Raji (cell line): ENCODE measurements around the gene FAIM2.

Experiments
- POLR2A ChIP-seq: IDR thresholded peaks from 2 replicates; pipeline ENCODE4 v1.6.1; 2011; ENCODE audit warnings: low read depth, low read length, control low read depth; ENCODE audit not compliant: insufficient read depth

The FAIM2 gene

GRCh38 chr12:49942921-49943624 is 39.4 kb upstream of the FAIM2 start:
- no peak for TF ChIP-seq POLR2A

- TF ChIP-seq POLR2A, result no peak
Measured at GRCh38 chr12:49942512-49942893, 38.8 kb upstream of the FAIM2 start.

- TF ChIP-seq POLR2A, result no peak
Measured at GRCh38 chr12:49941556-49942511, 38.1 kb upstream of the FAIM2 start.

GRCh38 chr12:49939707-49940106 is 36.0 kb upstream of the FAIM2 start:
- TF ChIP-seq POLR2A, result no peak

- TF ChIP-seq POLR2A, result no peak
Measured at GRCh38 chr12:49939307-49939706, 35.6 kb upstream of the FAIM2 start.

GRCh38 chr12:49937639-49938300 is 34.1 kb upstream of the FAIM2 start:
- no peak for TF ChIP-seq POLR2A

GRCh38 chr12:49936925-49937324 is 33.2 kb upstream of the FAIM2 start:
- no peak for TF ChIP-seq POLR2A

- TF ChIP-seq POLR2A, result no peak
Measured at GRCh38 chr12:49934505-49934904, 30.8 kb upstream of the FAIM2 start.

GRCh38 chr12:49933796-49934195 is 30.1 kb upstream of the FAIM2 start:
- TF ChIP-seq POLR2A, result no peak

- TF ChIP-seq POLR2A, result no peak
Measured at GRCh38 chr12:49932533-49933130, 28.9 kb upstream of the FAIM2 start.

GRCh38 chr12:49932023-49932422 is 28.3 kb upstream of the FAIM2 start:
- no peak for TF ChIP-seq POLR2A

GRCh38 chr12:49930515-49931288 is 27.0 kb upstream of the FAIM2 start:
- no peak for TF ChIP-seq POLR2A

GRCh38 chr12:49929581-49929980 is 25.9 kb upstream of the FAIM2 start:
- TF ChIP-seq POLR2A, result no peak

- no peak for TF ChIP-seq POLR2A
Measured at GRCh38 chr12:49928471-49928870, 24.8 kb upstream of the FAIM2 start.
